ENCODE results near the gene METTL1. TPM values are rescaled to one million over a fixed set of nuclear protein-coding genes. Genes with fewer than 3 reads are reported as not detected.
"Not testable (repeated sequence)": the region's sequence is repeated elsewhere in the genome, so short reads cannot be mapped to it uniquely, and the experiment has no call there.

Gene METTL1
- polyA plus RNA-seq (2013, experiment 1 of 4): 25.8 TPM
- 24.3 TPM for polyA plus RNA-seq (2013, experiment 2 of 4)
- 20.1 TPM for polyA plus RNA-seq (2013, experiment 3 of 4)
- 18.4 TPM for polyA plus RNA-seq (2013, experiment 4 of 4)

- Histone ChIP-seq H3K9me3 (ENCODE audit: control insufficient read depth, low read length) (no peaks in the 10 kb centered on the region), H3K27me3 (ENCODE audit: control insufficient read depth, insufficient read depth, low read length, poor library complexity, severe bottlenecking) (peaks cover 20% of the 10 kb centered on the region), H3K27ac (ENCODE audit: insufficient read depth, low read depth, low read length, poor library complexity, severe bottlenecking) (peak within 1 kb of the TSS; percentile 92), H3K4me1 (ENCODE audit: control insufficient read depth, insufficient read depth, low read length) (peaks cover 7% of the 10 kb centered on the region), H3K4me3 (ENCODE audit: insufficient read depth, low read depth, low read length) (peak within 1 kb of the TSS; percentile 59), H3K36me3 (ENCODE audit: control insufficient read depth, insufficient read depth, low read length) (no peaks in the 10 kb centered on the region)
- 0% methylated on average over 28 of the region's 28 CpGs for WGBS, 2 experiments
Measured at GRCh38 chr12:57771873-57772428, at the start of gene METTL1. METTL1 (minus strand) TSS chr12:57772105; CDS start chr12:57772083, 22 bp downstream.

DNA sequence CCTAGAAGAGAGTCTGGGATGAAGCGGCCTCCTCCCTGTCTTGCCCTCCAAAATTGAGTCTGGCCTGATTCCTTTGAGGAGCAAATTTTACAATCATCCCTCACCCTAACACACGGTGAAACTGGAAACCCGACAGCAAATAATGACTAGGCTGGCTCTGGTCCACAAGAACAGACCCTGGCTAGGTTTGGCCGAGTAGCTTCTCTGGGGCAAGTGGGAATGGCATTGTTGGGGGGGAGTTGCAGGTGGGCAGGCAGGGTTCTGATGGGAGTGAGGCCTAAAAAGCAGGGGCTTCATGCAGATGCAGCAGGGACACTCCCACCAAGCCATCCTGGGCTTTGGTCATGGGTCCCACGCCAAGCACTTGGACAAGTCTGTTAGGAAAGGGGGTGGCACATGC, 49.1 kb upstream of the METTL1 start:
- H3K27me3 ChIP-seq (ENCODE audit: control insufficient read depth, insufficient read depth, low read length, poor library complexity, severe bottlenecking); H3K27ac ChIP-seq (ENCODE audit: insufficient read depth, low read depth, low read length, poor library complexity, severe bottlenecking); H3K4me1 ChIP-seq (ENCODE audit: control insufficient read depth, insufficient read depth, low read length); H3K9me3 ChIP-seq (ENCODE audit: control insufficient read depth, low read length); H3K4me3 ChIP-seq (ENCODE audit: insufficient read depth, low read depth, low read length): not testable (repeated sequence)
- H3K36me3 ChIP-seq (ENCODE audit: control insufficient read depth, insufficient read depth, low read length): peaks cover 37% of the 10 kb centered on the region
- WGBS, 2 experiments: 96 to 99% methylated on average over 4 of the region's 5 CpGs

DNA sequence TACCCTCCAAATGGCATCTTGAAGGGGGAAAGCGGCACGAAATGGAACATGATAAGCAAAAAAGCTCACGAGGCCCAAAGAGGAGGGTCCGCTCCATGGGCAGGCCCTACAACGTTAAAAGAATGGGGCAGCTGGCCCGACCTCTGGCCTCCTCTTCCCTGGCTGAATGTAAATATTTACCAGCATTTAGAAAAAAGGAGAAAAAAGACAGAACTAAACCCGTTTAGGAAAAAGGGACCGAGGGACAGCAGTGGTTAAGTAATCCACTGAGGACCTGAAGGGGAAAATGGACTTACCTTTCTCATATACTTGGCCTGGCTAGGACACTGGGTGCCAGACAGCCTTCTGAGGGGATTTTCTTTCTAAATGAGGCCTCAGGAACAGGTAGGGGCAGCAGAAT, 48.2 kb upstream of the METTL1 start:
- H3K36me3 ChIP-seq (ENCODE audit: control insufficient read depth, insufficient read depth, low read length): peaks cover 34% of the 10 kb centered on the region
- not testable (repeated sequence) for H3K4me1 ChIP-seq (ENCODE audit: control insufficient read depth, insufficient read depth, low read length); H3K4me3 ChIP-seq (ENCODE audit: insufficient read depth, low read depth, low read length); H3K9me3 ChIP-seq (ENCODE audit: control insufficient read depth, low read length); H3K27me3 ChIP-seq (ENCODE audit: control insufficient read depth, insufficient read depth, low read length, poor library complexity, severe bottlenecking); H3K27ac ChIP-seq (ENCODE audit: insufficient read depth, low read depth, low read length, poor library complexity, severe bottlenecking)
- WGBS, 2 experiments: 94% methylated on average over 8 of the region's 8 CpGs

- not testable (repeated sequence) for H3K27me3 ChIP-seq (ENCODE audit: control insufficient read depth, insufficient read depth, low read length, poor library complexity, severe bottlenecking); H3K4me1 ChIP-seq (ENCODE audit: control insufficient read depth, insufficient read depth, low read length); H3K9me3 ChIP-seq (ENCODE audit: control insufficient read depth, low read length); H3K27ac ChIP-seq (ENCODE audit: insufficient read depth, low read depth, low read length, poor library complexity, severe bottlenecking); H3K4me3 ChIP-seq (ENCODE audit: insufficient read depth, low read depth, low read length)
- WGBS, 2 experiments: 85 to 89% methylated on average over 3 of the region's 3 CpGs
- H3K36me3 ChIP-seq (ENCODE audit: control insufficient read depth, insufficient read depth, low read length): peaks cover 13% of the 10 kb centered on the region
Measured at GRCh38 chr12:57817990-57818331, 46.1 kb upstream of the METTL1 start.

- H3K4me1 ChIP-seq (ENCODE audit: control insufficient read depth, insufficient read depth, low read length): no peaks in the 10 kb centered on the region
- H3K36me3 ChIP-seq (ENCODE audit: control insufficient read depth, insufficient read depth, low read length): peaks cover 8% of the 10 kb centered on the region
- H3K27ac ChIP-seq (ENCODE audit: insufficient read depth, low read depth, low read length, poor library complexity, severe bottlenecking): no peak overlapping the region
- H3K9me3 ChIP-seq (ENCODE audit: control insufficient read depth, low read length): no peaks in the 10 kb centered on the region
- 91 to 93% methylated on average over 8 of the region's 8 CpGs for WGBS, 2 experiments
- no peaks in the 10 kb centered on the region for H3K27me3 ChIP-seq (ENCODE audit: control insufficient read depth, insufficient read depth, low read length, poor library complexity, severe bottlenecking)
- H3K4me3 ChIP-seq (ENCODE audit: insufficient read depth, low read depth, low read length): no peak overlapping the region
Measured at GRCh38 chr12:57817261-57817989, 45.5 kb upstream of the METTL1 start.

GRCh38 chr12:57816855-57817151, 44.9 kb upstream of the METTL1 start:
- Histone ChIP-seq H3K36me3 (ENCODE audit: control insufficient read depth, insufficient read depth, low read length) (peaks cover 2% of the 10 kb centered on the region), H3K9me3 (ENCODE audit: control insufficient read depth, low read length) (no peaks in the 10 kb centered on the region), H3K27me3 (ENCODE audit: control insufficient read depth, insufficient read depth, low read length, poor library complexity, severe bottlenecking) (no peaks in the 10 kb centered on the region), H3K4me1 (ENCODE audit: control insufficient read depth, insufficient read depth, low read length) (no peaks in the 10 kb centered on the region), H3K27ac (ENCODE audit: insufficient read depth, low read depth, low read length, poor library complexity, severe bottlenecking) (no peak overlapping the region), H3K4me3 (ENCODE audit: insufficient read depth, low read depth, low read length) (no peak overlapping the region)
- WGBS, 2 experiments: 79 to 86% methylated on average over 4 to 5 of the region's 5 CpGs

DNA sequence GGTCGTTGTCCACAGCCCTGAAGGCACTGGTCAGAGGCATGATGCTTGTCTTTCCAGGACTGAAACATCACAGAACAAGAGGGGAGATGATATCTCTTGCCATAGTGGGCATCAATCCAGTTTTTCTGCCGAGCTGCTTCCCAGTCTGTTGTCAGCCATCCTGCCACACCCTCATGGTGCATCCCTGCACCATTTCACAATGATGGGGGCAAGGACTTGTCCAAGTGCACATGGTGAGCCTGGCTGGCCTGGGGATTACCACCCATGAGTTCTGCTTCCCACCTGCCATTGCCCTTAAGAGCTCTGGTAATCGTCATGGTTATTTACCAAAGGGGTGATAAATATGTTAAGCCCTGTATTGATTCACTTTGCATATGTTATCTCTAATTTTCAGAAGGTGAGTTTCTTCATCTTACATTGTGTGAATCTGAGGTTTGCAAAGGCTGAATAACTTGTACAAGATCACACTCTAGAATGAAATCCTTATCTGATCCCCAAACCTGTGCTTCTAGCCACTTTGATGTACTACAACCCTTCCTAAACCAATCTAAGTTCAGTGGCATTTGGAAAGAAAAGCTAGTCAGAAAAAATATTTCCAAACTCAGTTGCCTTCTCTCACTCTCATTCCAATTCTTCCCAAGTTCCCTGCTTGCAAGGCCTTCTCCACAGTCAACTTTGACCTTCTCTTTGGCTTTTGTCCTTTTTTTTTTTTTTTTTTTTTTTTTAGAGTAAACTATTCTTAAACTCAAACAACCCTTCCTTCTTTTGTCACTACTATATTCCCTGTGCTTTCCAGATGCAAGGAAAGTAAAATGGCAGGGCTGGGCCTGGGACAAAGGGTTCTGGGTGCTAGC, 44.3 kb upstream of the METTL1 start:
- Histone ChIP-seq H3K9me3 (ENCODE audit: control insufficient read depth, low read length) (no peaks in the 10 kb centered on the region), H3K27ac (ENCODE audit: insufficient read depth, low read depth, low read length, poor library complexity, severe bottlenecking) (no peak overlapping the region), H3K27me3 (ENCODE audit: control insufficient read depth, insufficient read depth, low read length, poor library complexity, severe bottlenecking) (no peaks in the 10 kb centered on the region), H3K36me3 (ENCODE audit: control insufficient read depth, insufficient read depth, low read length) (no peaks in the 10 kb centered on the region), H3K4me1 (ENCODE audit: control insufficient read depth, insufficient read depth, low read length) (no peaks in the 10 kb centered on the region), H3K4me3 (ENCODE audit: insufficient read depth, low read depth, low read length) (no peak overlapping the region)
- 92 to 94% methylated on average over 3 of the region's 3 CpGs for WGBS, 2 experiments

DNA sequence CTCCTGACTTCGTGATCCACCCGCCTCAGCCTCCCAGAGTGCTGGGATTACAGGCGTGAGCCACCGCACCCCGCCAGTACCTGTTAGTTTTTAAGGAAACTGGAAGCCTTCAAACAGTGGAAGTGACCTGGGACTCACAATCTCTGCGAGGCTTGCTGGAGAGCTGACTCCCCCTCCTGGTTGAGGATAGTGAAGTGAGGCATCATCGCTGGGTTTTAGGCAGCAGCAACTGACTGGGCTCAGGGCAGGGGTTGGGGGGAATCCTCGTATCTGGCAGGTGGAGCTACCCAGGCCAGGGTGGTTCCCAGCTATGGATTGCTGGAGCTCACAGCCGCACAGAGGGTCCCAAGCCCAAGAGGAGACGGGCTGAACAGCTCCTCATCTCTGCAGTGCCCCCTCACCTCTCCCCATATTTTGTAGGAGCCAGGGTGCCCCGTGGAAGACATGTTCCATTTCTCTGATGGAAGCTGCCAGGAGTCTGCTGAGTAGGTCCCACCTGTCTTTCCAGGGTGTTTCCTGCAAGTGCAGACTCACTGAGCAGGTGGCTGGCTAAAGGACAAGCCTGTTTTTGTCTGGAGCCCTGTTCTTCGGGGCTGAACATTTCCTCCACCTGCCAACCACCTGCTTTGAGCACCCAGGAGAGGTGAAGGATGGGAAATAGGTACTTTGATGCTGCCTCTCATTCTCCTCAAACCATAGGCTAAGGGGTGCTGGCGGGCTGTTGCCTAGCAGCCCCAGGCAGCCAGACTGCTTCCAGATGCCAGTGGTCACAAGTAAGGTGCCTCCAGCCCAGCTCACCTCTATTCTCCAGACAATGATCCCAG, 43.5 kb upstream of the METTL1 start:
- 78 to 80% methylated on average over 13 of the region's 13 CpGs for WGBS, 2 experiments
- Histone ChIP-seq H3K36me3 (ENCODE audit: control insufficient read depth, insufficient read depth, low read length) (no peaks in the 10 kb centered on the region), H3K27me3 (ENCODE audit: control insufficient read depth, insufficient read depth, low read length, poor library complexity, severe bottlenecking) (no peaks in the 10 kb centered on the region), H3K4me3 (ENCODE audit: insufficient read depth, low read depth, low read length) (no peak overlapping the region), H3K9me3 (ENCODE audit: control insufficient read depth, low read length) (no peaks in the 10 kb centered on the region), H3K4me1 (ENCODE audit: control insufficient read depth, insufficient read depth, low read length) (no peaks in the 10 kb centered on the region), H3K27ac (ENCODE audit: insufficient read depth, low read depth, low read length, poor library complexity, severe bottlenecking) (no peak overlapping the region)

GRCh38 chr12:57813971-57814772, 42.3 kb upstream of the METTL1 start:
- Histone ChIP-seq H3K4me3 (ENCODE audit: insufficient read depth, low read depth, low read length) (no peak overlapping the region), H3K36me3 (ENCODE audit: control insufficient read depth, insufficient read depth, low read length) (no peaks in the 10 kb centered on the region), H3K9me3 (ENCODE audit: control insufficient read depth, low read length) (no peaks in the 10 kb centered on the region), H3K27ac (ENCODE audit: insufficient read depth, low read depth, low read length, poor library complexity, severe bottlenecking) (no peak overlapping the region), H3K4me1 (ENCODE audit: control insufficient read depth, insufficient read depth, low read length) (no peaks in the 10 kb centered on the region), H3K27me3 (ENCODE audit: control insufficient read depth, insufficient read depth, low read length, poor library complexity, severe bottlenecking) (no peaks in the 10 kb centered on the region)
- WGBS, 2 experiments: 91 to 93% methylated on average over 11 to 17 of the region's 17 CpGs

Data from ectodermal cell (in vitro differentiated cells).